ENCODE measurements around the gene TMEM237. TPM values are rescaled to one million over a fixed set of nuclear protein-coding genes. Genes with fewer than 3 reads are reported as not detected.

Gene TMEM237
- total and polyA plus RNA-seq, 2 donors (not counting 1 experiment from before 2014, with no cell fraction given): 23.8 to 64.1 TPM

GRCh38 chr2:201642579-201643215, 606 bp downstream of the TMEM237 start:
- Histone ChIP-seq H3K36me3 (ENCODE audit: control insufficient read depth, insufficient read depth, low read length) (peaks cover 4% of the 10 kb centered on the region), H3K79me2 (ENCODE audit: control insufficient read depth, insufficient read depth, low read length) (peaks cover 13% of the 10 kb centered on the region), H3K27me3 (ENCODE audit: control insufficient read depth, insufficient read depth, low read length) (no peaks in the 10 kb centered on the region), H3K9me3 (ENCODE audit: control insufficient read depth, insufficient read depth, low read depth, low read length) (no peaks in the 10 kb centered on the region), H3K4me2 (ENCODE audit: extremely low read depth, insufficient read depth, low read length) (peak overlapping the region; percentile 95), H4K20me1 (ENCODE audit: control insufficient read depth, extremely low read depth, insufficient read depth, low read length) (no peaks in the 10 kb centered on the region), H3K9ac (ENCODE audit: insufficient read depth, low read length) (peak overlapping the region; percentile 92), H2AFZ (ENCODE audit: low read length) (peak overlapping the region; percentile 91), H3K4me3 (replicated peaks in 1 of 4; ENCODE audit: control extremely low read depth in 1 of 4, insufficient read depth in 1 of 4, low read depth in 3 of 4, low read length in 4 of 4) (peak overlapping the region; percentile 69 to 89 (median 82)), H3K4me1 (ENCODE audit: control insufficient read depth, extremely low read depth, insufficient read depth, low read length) (peaks cover 3% of the 10 kb centered on the region), H3K27ac (ENCODE audit: insufficient read depth, low read length) (peak overlapping the region; percentile 97)
- no peak for TF ChIP-seq CTCF (conservative IDR thresholded peaks at IDR 0.05 in 1 of 2, IDR thresholded peaks at IDR 0.05 in 1 of 2; ENCODE audit: low read depth in 1 of 2, low read length in 2 of 2)
- TF ChIP-seq EZH2 (IDR thresholded peaks at IDR 0.05; ENCODE audit: low read length, missing control alignments): no peak
- DNase-seq (ENCODE audit: low read depth in 2 of 2): peak; percentile 76 to 83

GRCh38 chr2:201642086-201642578, 1.2 kb downstream of the TMEM237 start:
- Histone ChIP-seq H3K4me1 (ENCODE audit: control insufficient read depth, extremely low read depth, insufficient read depth, low read length) (peaks cover 3% of the 10 kb centered on the region), H3K4me3 (replicated peaks in 1 of 4; ENCODE audit: control extremely low read depth in 1 of 4, insufficient read depth in 1 of 4, low read depth in 3 of 4, low read length in 4 of 4) (peak overlapping the region; percentile 69 to 89 (median 82)), H3K27me3 (ENCODE audit: control insufficient read depth, insufficient read depth, low read length) (no peaks in the 10 kb centered on the region), H3K4me2 (ENCODE audit: extremely low read depth, insufficient read depth, low read length) (peak overlapping the region; percentile 91), H3K9me3 (ENCODE audit: control insufficient read depth, insufficient read depth, low read depth, low read length) (no peaks in the 10 kb centered on the region), H4K20me1 (ENCODE audit: control insufficient read depth, extremely low read depth, insufficient read depth, low read length) (no peaks in the 10 kb centered on the region), H2AFZ (ENCODE audit: low read length) (peak overlapping the region; percentile 91), H3K36me3 (ENCODE audit: control insufficient read depth, insufficient read depth, low read length) (peaks cover 4% of the 10 kb centered on the region), H3K9ac (ENCODE audit: insufficient read depth, low read length) (peak overlapping the region; percentile 92), H3K79me2 (ENCODE audit: control insufficient read depth, insufficient read depth, low read length) (peaks cover 13% of the 10 kb centered on the region), H3K27ac (ENCODE audit: insufficient read depth, low read length) (peak overlapping the region; percentile 97)
- no peak for DNase-seq (ENCODE audit: low read depth in 2 of 2)
- TF ChIP-seq CTCF (conservative IDR thresholded peaks at IDR 0.05 in 1 of 2, IDR thresholded peaks at IDR 0.05 in 1 of 2; ENCODE audit: low read depth in 1 of 2, low read length in 2 of 2): no peak
- no peak for TF ChIP-seq EZH2 (IDR thresholded peaks at IDR 0.05; ENCODE audit: low read length, missing control alignments)

- H2AFZ ChIP-seq (ENCODE audit: low read length): no peak overlapping the region
- H3K9ac ChIP-seq (ENCODE audit: insufficient read depth, low read length): no peak overlapping the region
- TF ChIP-seq CTCF (conservative IDR thresholded peaks at IDR 0.05 in 1 of 2, IDR thresholded peaks at IDR 0.05 in 1 of 2; ENCODE audit: low read depth in 1 of 2, low read length in 2 of 2) (no peak), EZH2 (IDR thresholded peaks at IDR 0.05; ENCODE audit: low read length, missing control alignments) (no peak)
- peaks cover 13% of the 10 kb centered on the region for H3K79me2 ChIP-seq (ENCODE audit: control insufficient read depth, insufficient read depth, low read length)
- H3K4me1 ChIP-seq (ENCODE audit: control insufficient read depth, extremely low read depth, insufficient read depth, low read length): peaks cover 3% of the 10 kb centered on the region
- H4K20me1 ChIP-seq (ENCODE audit: control insufficient read depth, extremely low read depth, insufficient read depth, low read length): no peaks in the 10 kb centered on the region
- H3K9me3 ChIP-seq (ENCODE audit: control insufficient read depth, insufficient read depth, low read depth, low read length): no peaks in the 10 kb centered on the region
- no peak overlapping the region for H3K4me3 ChIP-seq (replicated peaks in 1 of 4; ENCODE audit: control extremely low read depth in 1 of 4, insufficient read depth in 1 of 4, low read depth in 3 of 4, low read length in 4 of 4)
- no peaks in the 10 kb centered on the region for H3K27me3 ChIP-seq (ENCODE audit: control insufficient read depth, insufficient read depth, low read length)
- H3K4me2 ChIP-seq (ENCODE audit: extremely low read depth, insufficient read depth, low read length): no peak overlapping the region
- H3K27ac ChIP-seq (ENCODE audit: insufficient read depth, low read length): no peak overlapping the region
- peaks cover 4% of the 10 kb centered on the region for H3K36me3 ChIP-seq (ENCODE audit: control insufficient read depth, insufficient read depth, low read length)
- DNase-seq (ENCODE audit: low read depth in 2 of 2): no peak
Measured at GRCh38 chr2:201639205-201639604, 4.1 kb downstream of the TMEM237 start.
